Measurements from ENCODE around the gene TKT.

The TKT gene

GRCh38 chr3:53223541-53223966 is 32.3 kb downstream of the TKT start:
- TF ChIP-seq POLR2AphosphoS5 (IDR thresholded peaks at IDR 0.05; ENCODE audit: low read depth, low read length), result no peak; the same call in 1 of the 2 replicates
- TF ChIP-seq TAF1 (IDR thresholded peaks at IDR 0.05; ENCODE audit: borderline replicate concordance, insufficient read depth, low read length), result no peak
- no peak for TF ChIP-seq REST (IDR thresholded peaks at IDR 0.05; ENCODE audit: insufficient read depth in 1 of 2, low read depth in 2 of 2, low read length in 2 of 2)
- no peak for TF ChIP-seq SIN3A (IDR thresholded peaks at IDR 0.05; ENCODE audit: borderline replicate concordance, insufficient read depth, low read length)
- TF ChIP-seq FOXP2 (optimal IDR thresholded peaks at IDR 0.05; ENCODE audit: borderline replicate concordance, extremely low read depth, extremely low read length, insufficient read depth), result no peak

- TF ChIP-seq FOXP2 (optimal IDR thresholded peaks at IDR 0.05; ENCODE audit: borderline replicate concordance, extremely low read depth, extremely low read length, insufficient read depth) (no peak), TAF1 (IDR thresholded peaks at IDR 0.05; ENCODE audit: borderline replicate concordance, insufficient read depth, low read length) (no peak), SIN3A (IDR thresholded peaks at IDR 0.05; ENCODE audit: borderline replicate concordance, insufficient read depth, low read length) (no peak), POLR2AphosphoS5 (IDR thresholded peaks at IDR 0.05; ENCODE audit: low read depth, low read length) (no peak), REST (IDR thresholded peaks at IDR 0.05; ENCODE audit: insufficient read depth in 1 of 2, low read depth in 2 of 2, low read length in 2 of 2) (no peak)
Measured at GRCh38 chr3:53223025-53223424, 32.8 kb downstream of the TKT start.

- TF ChIP-seq POLR2AphosphoS5 (IDR thresholded peaks at IDR 0.05; ENCODE audit: low read depth, low read length), result peak; percentile 37; the same call in 1 of the 2 replicates
- TF ChIP-seq REST (IDR thresholded peaks at IDR 0.05; ENCODE audit: insufficient read depth in 1 of 2, low read depth in 2 of 2, low read length in 2 of 2), result no peak
Measured at GRCh38 chr3:53222183-53222901, 33.5 kb downstream of the TKT start.

- TF ChIP-seq POLR2AphosphoS5 (IDR thresholded peaks at IDR 0.05; ENCODE audit: low read depth, low read length) (no peak), FOXP2 (optimal IDR thresholded peaks at IDR 0.05; ENCODE audit: borderline replicate concordance, extremely low read depth, extremely low read length, insufficient read depth) (no peak), TAF1 (IDR thresholded peaks at IDR 0.05; ENCODE audit: borderline replicate concordance, insufficient read depth, low read length) (no peak), SIN3A (IDR thresholded peaks at IDR 0.05; ENCODE audit: borderline replicate concordance, insufficient read depth, low read length) (no peak), REST (IDR thresholded peaks at IDR 0.05; ENCODE audit: insufficient read depth in 1 of 2, low read depth in 2 of 2, low read length in 2 of 2) (no peak)
Measured at GRCh38 chr3:53221827-53222182, 34.0 kb downstream of the TKT start.

- TF ChIP-seq FOXP2 (optimal IDR thresholded peaks at IDR 0.05; ENCODE audit: borderline replicate concordance, extremely low read depth, extremely low read length, insufficient read depth) (no peak), TAF1 (IDR thresholded peaks at IDR 0.05; ENCODE audit: borderline replicate concordance, insufficient read depth, low read length) (no peak), POLR2AphosphoS5 (IDR thresholded peaks at IDR 0.05; ENCODE audit: low read depth, low read length) (no peak), SIN3A (IDR thresholded peaks at IDR 0.05; ENCODE audit: borderline replicate concordance, insufficient read depth, low read length) (no peak), REST (IDR thresholded peaks at IDR 0.05; ENCODE audit: insufficient read depth in 1 of 2, low read depth in 2 of 2, low read length in 2 of 2) (no peak)
Measured at GRCh38 chr3:53221345-53221744, 34.5 kb downstream of the TKT start.
